GM18505 (cell line): Measurements from ENCODE around the gene KIRREL2.
"Not testable (repeated sequence)": the region's sequence is repeated elsewhere in the genome, so short reads cannot be mapped to it uniquely, and the experiment has no call there.

ENCODE experiments used
- ATAC-seq: cut with Tn5 transposase; IDR thresholded peaks from one replicate; pipeline ENCODE4 v1.9.1; 2021; ENCODE audit not compliant: unreplicated experiment
- POLR2A ChIP-seq: IDR thresholded peaks from 4 replicates; pipeline ENCODE4 v1.6.1; 2011; ENCODE audit warnings: borderline replicate concordance; ENCODE audit not compliant: insufficient read depth, insufficient read length; ENCODE audit errors: extremely low read depth

Gene KIRREL2

GRCh38 chr19:35890113-35890650 lies 33.5 kb downstream of the KIRREL2 start:
- TF ChIP-seq POLR2A: peak; percentile 25
- no peak for ATAC-seq

GRCh38 chr19:35891819-35892218 lies 35.1 kb downstream of the KIRREL2 start:
- ATAC-seq: not testable (repeated sequence)

GRCh38 chr19:35894342-35894741 lies 37.6 kb downstream of the KIRREL2 start:
- no peak for ATAC-seq
- no peak for TF ChIP-seq POLR2A

DNA sequence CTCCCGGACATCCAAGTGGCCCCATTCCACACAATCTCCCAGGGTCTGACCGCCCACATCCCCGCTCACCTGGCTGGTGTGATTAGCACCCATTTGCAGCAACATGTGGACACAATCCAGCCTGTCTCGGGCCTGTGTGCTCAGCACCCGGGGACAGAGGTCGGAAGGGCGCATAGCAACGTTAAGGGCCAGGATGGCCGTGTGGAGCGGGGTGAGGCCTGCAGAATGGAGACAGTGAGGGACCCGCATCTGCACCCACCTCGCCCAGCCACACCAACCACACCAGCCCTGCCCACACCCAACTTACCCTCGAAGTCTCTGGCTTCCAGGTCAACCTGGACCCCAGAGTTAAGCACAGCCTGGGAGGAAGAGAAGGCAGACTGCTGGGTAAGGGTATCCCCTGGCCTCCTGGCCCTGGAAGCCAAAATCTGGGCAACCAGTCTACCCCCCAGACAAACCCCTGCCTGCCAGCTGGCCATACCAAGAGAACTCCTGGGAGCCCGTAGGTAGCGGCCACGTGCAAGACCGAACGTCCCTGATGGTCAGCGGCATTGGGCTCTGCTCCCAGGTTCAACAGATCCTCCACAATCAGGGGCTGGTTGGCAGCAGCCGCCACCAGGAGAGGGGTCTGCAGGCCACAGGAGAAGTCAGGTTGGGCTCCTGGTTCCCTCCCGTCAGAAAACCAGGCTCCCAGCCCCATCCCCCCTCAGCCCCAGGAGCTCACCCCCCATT lies 39.4 kb downstream of the KIRREL2 start:
- no peak for ATAC-seq
- TF ChIP-seq POLR2A: no peak

DNA sequence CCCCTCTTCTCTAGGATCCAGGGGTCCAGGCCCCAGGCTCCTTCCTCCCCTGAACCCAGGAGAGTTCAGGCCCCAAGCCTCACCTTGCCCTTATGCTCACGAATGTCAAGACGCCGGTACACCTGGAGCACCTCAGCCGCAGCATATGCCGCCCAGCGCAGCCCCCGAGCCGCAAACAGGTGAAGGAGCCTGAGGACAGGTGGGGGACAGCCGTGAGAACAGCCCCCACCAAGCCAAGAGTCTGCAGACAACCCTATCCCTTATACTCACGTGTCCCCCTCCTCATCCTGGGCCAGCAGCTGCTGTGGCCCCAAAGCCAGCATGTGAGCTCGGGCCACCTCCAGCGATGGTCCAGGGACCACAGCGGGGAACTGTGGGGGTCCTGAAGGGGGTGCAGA lies 39.9 kb downstream of the KIRREL2 start:
- TF ChIP-seq POLR2A: no peak

DNA sequence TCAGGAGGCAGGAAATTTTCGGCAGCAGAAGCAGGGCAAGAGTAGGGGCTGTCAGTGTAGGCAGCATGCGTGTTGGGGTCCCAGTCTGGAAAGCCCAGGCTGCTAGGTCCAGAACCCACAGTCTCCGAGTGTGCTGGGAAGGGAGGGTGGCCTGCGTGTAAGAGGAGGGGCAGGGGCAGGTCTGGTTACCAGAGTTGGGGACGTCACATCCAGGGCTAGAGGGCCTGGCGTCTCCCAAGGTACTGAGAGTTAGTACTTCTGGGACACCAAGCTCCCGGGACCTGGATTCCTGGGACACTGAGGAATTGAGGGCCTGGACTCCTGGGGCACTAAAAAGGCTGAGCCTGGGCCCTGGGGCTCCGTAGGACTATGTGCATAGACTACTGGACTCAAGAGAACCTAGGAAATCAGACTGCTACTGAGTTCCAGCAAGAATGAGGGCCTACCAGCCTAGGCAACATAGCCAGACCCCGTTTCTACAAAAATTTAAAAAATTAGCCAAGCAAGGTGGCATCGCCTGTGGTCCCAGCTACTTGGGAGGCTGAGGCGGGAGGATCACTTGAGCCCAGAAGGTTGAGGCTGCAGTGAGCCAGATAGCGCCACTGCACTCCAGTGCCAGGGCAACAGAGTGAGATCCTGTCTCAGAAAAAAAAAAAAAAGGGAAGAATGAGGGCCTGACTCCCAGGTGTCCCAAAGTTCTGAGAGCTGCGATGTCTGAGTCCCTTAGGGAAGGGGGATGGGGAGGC lies 41.2 kb downstream of the KIRREL2 start:
- no peak for ATAC-seq
- no peak for TF ChIP-seq POLR2A

More for the DNA sequence above, 39.9 kb downstream of the KIRREL2 start:
- no peak for ATAC-seq

DNA sequence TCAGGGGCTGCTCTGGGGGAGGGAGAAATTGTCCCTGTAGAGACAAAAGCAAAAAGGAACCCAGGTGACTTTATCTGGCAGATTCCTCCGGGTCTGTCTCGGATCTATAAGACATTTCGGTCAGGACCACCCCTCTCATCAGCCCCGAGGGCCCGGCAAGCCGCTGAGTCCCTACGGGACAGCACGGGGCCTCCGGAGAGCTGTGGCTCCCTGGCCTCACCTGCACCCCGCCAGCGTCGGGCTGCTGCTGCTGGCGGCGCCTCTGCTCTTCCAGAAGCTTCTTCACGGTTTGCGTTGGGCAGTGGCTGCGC lies 41.7 kb downstream of the KIRREL2 start:
- no peak for TF ChIP-seq POLR2A
- no peak for ATAC-seq

GRCh38 chr19:35899547-35900214 lies 43.0 kb downstream of the KIRREL2 start:
- ATAC-seq: peak; percentile 41
- peak; percentile 40 for TF ChIP-seq POLR2A

DNA sequence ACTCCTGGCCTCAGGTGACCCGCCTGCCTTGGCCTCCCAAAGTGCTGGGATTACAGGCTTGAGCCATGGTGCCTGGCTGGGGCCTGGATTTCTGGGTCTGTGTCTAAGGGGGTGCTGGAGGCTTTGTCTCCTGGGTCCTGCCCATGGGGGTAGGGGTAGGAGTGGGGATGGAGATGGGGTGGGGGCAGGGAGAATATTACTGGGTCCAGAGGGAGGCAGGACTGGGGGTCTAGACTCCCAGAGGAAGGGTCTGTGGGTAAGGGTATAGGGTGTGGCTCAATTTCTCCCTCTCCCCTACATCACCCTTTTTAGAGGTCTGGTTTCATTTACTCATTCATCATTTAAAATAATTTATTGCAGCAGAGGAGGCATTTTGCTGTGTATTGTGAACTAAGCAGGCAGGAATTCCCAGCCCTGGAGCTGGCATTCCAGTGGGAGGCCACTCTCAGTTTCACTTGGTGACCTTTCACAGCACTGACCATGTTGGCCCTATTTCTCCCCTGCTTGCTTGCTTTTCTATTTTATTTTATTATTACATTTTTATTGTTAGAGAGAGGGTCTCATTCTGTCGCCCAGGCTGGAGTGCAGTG lies 44.4 kb downstream of the KIRREL2 start:
- no peak for ATAC-seq
- no peak for TF ChIP-seq POLR2A

GRCh38 chr19:35901854-35902661 lies 45.3 kb downstream of the KIRREL2 start, which contains the start of gene HCST:
HCST (plus strand) TSS chr19:35902529; CDS start chr19:35902594, 65 bp downstream.
- no peak for ATAC-seq
- peak; percentile 71 for TF ChIP-seq POLR2A

DNA sequence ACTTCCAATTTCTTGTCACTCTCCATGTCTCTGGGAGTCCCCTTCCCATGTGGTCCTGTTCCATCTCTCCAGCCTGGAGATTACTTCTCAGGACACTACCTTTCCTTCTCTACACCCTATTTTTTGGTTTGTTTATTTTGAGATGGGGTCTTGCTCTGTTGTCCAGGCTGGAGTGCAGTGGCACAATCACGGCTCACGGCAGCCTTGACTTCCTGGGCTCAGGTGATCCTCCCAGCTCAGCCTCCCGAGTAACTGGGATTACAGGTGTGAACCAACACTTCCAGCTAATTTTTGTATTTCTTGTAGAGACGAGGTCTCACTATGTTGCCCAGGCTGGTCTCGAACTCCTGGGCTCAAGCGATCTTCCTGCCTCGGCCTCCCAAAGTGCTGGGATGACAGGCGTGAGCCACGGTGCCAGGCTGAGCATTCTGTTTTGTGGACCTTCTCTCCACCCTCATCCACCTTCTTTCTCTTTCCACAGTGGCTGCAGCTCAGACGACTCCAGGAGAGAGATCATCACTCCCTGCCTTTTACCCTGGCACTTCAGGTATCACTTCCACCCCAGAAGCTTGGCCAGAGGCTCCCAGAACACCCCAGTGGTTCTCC lies 46.3 kb downstream of the KIRREL2 start:
- no peak for TF ChIP-seq POLR2A
- ATAC-seq: no peak

GRCh38 chr19:35903550-35904179 lies 47.0 kb downstream of the KIRREL2 start:
- ATAC-seq: peak; percentile 52
- TF ChIP-seq POLR2A: peak; percentile 76
